Ascending aorta (tissue), 2 donors: ENCODE data around the gene POGLUT3. TPM values are rescaled to one million over a fixed set of nuclear protein-coding genes. Genes with fewer than 3 reads are reported as not detected.

ENCODE experiments used
- DNase-seq, 2 donors: peaks; one replicate each; pipeline ENCODE4 v3.0.0-alpha.2; 2019; ENCODE audit warnings: low spot score in 2 of 2
- H3K27ac ChIP-seq, 2 donors: fragments of 200-600 bp; sonication (generic); one replicate each; pipeline ENCODE4 v1.5.1; 2016 to 2017; ENCODE audit warnings: mild to moderate bottlenecking in 1 of 2
- H3K27me3 ChIP-seq: fragments of 200-600 bp; sonication (generic); one replicate; pipeline ENCODE4 v1.5.1; 2017
- H3K36me3 ChIP-seq, 2 donors: fragments of 200-600 bp; sonication (generic); one replicate each; pipeline ENCODE4 v1.5.1; 2016
- H3K4me1 ChIP-seq, 2 donors: fragments of 200-600 bp; sonication (generic); one replicate each; pipeline ENCODE4 v1.5.1; 2016 to 2017; ENCODE audit warnings: mild to moderate bottlenecking in 1 of 2
- H3K4me3 ChIP-seq, 2 donors: fragments of 200-600 bp; sonication (generic); one replicate each; pipeline ENCODE4 v1.5.1; 2016 to 2017; ENCODE audit warnings: mild to moderate bottlenecking in 1 of 2
- H3K9me3 ChIP-seq, 2 donors: fragments of 200-600 bp; sonication (generic); one replicate each; pipeline ENCODE4 v1.5.1; 2016
- intact Hi-C: fragments of 100-400 bp; cut with DNase I; formaldehyde crosslinking; loops from one replicate; pipeline ENCODE4 v1.15.1; 2023
- total RNA-seq: library from RNA; depleted of rRNA; stranded (reverse); fragments of >200 nt; gene quantifications from one replicate; pipeline ENCODE4 v1.1.0, GENCODE V29; 2016
- TF ChIP-seq, protein P1 (sequence below), 3 experiments: fragments of 200-600 bp in 2 of 3; fragments of 450-650 bp in 1 of 3; sonication (generic) in 2 of 3; IDR thresholded peaks; one replicate each; pipeline ENCODE4 v1.5.1; 2016 to 2019; ENCODE audit warnings: antibody characterized with exemption in 3 of 3, mild to moderate bottlenecking in 1 of 3, moderate library complexity in 1 of 3

The POGLUT3 gene
- total RNA-seq, 1 donor from 2014 or later: 27.1 TPM

GRCh38 chr11:108538022-108538424 lies 39.8 kb upstream of the POGLUT3 start:
- intact Hi-C loops: no loop called here
- H3K27me3 ChIP-seq: no peaks in the 10 kb centered on the region

GRCh38 chr11:108536783-108537182 lies 38.6 kb upstream of the POGLUT3 start:
- H3K36me3 ChIP-seq: no peaks in the 10 kb centered on the region
- intact Hi-C loops: no loop called here
- no peak overlapping the region for H3K27ac ChIP-seq
- H3K9me3 ChIP-seq: no peaks in the 10 kb centered on the region
- DNase-seq: no peak
- no peaks in the 10 kb centered on the region for H3K4me1 ChIP-seq
- H3K4me3 ChIP-seq: no peak overlapping the region
- TF ChIP-seq, protein P1, sequence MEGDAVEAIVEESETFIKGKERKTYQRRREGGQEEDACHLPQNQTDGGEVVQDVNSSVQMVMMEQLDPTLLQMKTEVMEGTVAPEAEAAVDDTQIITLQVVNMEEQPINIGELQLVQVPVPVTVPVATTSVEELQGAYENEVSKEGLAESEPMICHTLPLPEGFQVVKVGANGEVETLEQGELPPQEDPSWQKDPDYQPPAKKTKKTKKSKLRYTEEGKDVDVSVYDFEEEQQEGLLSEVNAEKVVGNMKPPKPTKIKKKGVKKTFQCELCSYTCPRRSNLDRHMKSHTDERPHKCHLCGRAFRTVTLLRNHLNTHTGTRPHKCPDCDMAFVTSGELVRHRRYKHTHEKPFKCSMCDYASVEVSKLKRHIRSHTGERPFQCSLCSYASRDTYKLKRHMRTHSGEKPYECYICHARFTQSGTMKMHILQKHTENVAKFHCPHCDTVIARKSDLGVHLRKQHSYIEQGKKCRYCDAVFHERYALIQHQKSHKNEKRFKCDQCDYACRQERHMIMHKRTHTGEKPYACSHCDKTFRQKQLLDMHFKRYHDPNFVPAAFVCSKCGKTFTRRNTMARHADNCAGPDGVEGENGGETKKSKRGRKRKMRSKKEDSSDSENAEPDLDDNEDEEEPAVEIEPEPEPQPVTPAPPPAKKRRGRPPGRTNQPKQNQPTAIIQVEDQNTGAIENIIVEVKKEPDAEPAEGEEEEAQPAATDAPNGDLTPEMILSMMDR (IDR thresholded peaks at IDR 0.05): no peak
- H3K27me3 ChIP-seq: no peaks in the 10 kb centered on the region

More at GRCh38 chr11:108538022-108538424, 39.8 kb upstream of the POGLUT3 start:
- H3K4me3 ChIP-seq: no peak overlapping the region
- TF ChIP-seq, protein P1 (IDR thresholded peaks at IDR 0.05): no peak
- no peak overlapping the region for H3K27ac ChIP-seq
- DNase-seq: no peak
- no peaks in the 10 kb centered on the region for H3K36me3 ChIP-seq
- no peaks in the 10 kb centered on the region for H3K9me3 ChIP-seq
- no peaks in the 10 kb centered on the region for H3K4me1 ChIP-seq

DNA sequence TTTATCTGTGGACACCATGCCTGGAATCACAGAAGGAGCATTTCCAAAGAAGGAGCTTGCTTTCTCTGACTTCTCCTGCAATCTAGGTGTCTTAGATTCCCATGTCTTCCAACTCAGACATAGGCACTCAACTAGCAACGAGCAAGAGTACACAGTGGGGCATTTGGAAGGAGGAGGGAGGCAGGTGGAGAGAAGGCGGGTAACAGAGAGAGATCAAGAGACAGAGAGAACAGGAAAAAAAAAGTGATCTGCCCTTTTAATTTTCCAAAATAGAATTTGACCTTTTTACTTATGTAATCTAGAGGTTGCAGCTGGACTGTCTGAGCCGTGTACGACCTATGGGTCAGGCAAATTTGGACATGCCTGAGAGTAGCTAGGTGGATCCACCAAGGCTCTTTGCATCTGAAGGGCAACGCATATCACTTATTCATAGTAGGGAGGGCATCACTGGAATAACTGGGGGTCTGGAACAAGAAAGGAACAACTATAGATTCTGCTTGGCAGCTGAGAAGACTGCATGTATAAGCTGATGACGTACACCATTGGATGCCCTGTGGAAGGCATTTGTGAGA lies 37.3 kb upstream of the POGLUT3 start:
- TF ChIP-seq, protein P1 (IDR thresholded peaks at IDR 0.05): no peak
- Histone ChIP-seq H3K9me3 (no peaks in the 10 kb centered on the region), H3K4me3 (no peak overlapping the region), H3K27ac (no peak overlapping the region), H3K36me3 (no peaks in the 10 kb centered on the region), H3K4me1 (no peaks in the 10 kb centered on the region), H3K27me3 (no peaks in the 10 kb centered on the region)
- no peak for DNase-seq
- intact Hi-C loops: no loop called here

- no peaks in the 10 kb centered on the region for H3K27me3 ChIP-seq
Observed at GRCh38 chr11:108534274-108534882, 36.2 kb upstream of the POGLUT3 start.

DNA sequence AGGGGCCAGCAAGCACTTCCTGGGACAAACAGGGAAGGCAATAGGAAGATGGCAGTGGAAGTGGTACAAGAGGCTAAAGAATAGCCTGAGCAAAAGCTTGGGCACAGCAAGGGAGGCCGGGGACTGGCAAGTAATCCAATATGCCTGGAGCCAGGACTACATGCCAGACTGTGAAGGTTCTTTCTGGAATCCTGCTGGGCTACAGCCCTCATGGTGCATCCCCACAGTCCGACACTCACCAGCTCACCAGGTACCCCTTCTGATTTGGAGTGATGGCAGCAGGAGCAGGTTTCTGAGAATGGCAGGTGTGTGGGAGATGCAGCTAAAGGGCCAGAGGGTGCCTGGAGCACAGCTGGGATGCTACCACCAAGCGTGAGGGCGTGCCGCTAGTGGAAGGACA lies 32.2 kb upstream of the POGLUT3 start:
- intact Hi-C loops: loop anchor here (5.0 kb wide), 1 partner anchor 37 kb away; no protein-coding TSS in a partner anchor
- no peak overlapping the region for H3K4me3 ChIP-seq
- H3K4me1 ChIP-seq: no peaks in the 10 kb centered on the region
- H3K27ac ChIP-seq: no peak overlapping the region
- TF ChIP-seq, protein P1 (IDR thresholded peaks at IDR 0.05): no peak
- no peaks in the 10 kb centered on the region for H3K36me3 ChIP-seq
- no peaks in the 10 kb centered on the region for H3K27me3 ChIP-seq
- H3K9me3 ChIP-seq: no peaks in the 10 kb centered on the region
- DNase-seq: no peak

More at GRCh38 chr11:108534274-108534882, 36.2 kb upstream of the POGLUT3 start:
- intact Hi-C loops: loop anchor here (5.0 kb wide), 1 partner anchor 33 kb away; no protein-coding TSS in a partner anchor
- DNase-seq: no peak
- TF ChIP-seq, protein P1 (IDR thresholded peaks at IDR 0.05): no peak
- Histone ChIP-seq H3K4me1 (no peaks in the 10 kb centered on the region), H3K4me3 (no peak overlapping the region), H3K27ac (no peak overlapping the region), H3K36me3 (no peaks in the 10 kb centered on the region), H3K9me3 (no peaks in the 10 kb centered on the region)
